Right lung (tissue), 5 donors: ENCODE results near the gene SNRNP200. TPM values are rescaled to one million over a fixed set of nuclear protein-coding genes. Genes with fewer than 3 reads are reported as not detected.

ENCODE experiments used
- DNase-seq, 2 donors: peaks; one replicate each; pipeline ENCODE4 v3.0.0-alpha.2; 2013
- polyA plus RNA-seq, 5 donors: library from polyadenylated mRNA; unstranded; fragments of 120-200 nt; gene quantifications; one replicate each; pipeline versions ENCODE4 v1.2.1 to v1.2.3, GENCODE V29; 2013; ENCODE audit warnings: inconsistent platforms in 1 of 5, low replicate concordance in 1 of 5; ENCODE audit not compliant: insufficient read length in 5 of 5, insufficient read depth in 1 of 5

SNRNP200 gene
- polyA plus RNA-seq, 5 donors: 169 to 208 (median 183) TPM

- no peak for DNase-seq
These were observed 48.7 kb downstream of the SNRNP200 start for GRCh38 chr2:96256611-96257113.

DNA sequence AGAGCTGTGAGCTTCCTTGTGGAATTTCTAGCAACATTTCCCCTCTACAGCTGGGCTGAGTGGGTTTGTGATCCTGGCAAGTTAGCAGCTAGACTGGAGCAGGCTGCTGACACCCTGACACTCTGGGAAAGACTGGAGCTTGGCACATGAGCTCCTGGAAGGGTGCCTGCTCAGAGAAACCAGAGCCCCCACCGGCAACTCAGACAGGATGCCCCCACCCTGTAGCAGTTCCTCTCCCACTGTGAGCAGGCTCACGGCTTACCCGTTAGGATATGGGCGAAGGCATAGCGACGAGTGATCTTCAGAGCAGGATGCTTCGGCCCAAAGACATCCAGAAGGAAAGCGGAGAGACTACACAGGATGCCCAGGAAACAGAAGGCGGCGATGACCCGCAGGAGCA, 50.8 kb downstream of the SNRNP200 start:
- DNase-seq: no peak

DNA sequence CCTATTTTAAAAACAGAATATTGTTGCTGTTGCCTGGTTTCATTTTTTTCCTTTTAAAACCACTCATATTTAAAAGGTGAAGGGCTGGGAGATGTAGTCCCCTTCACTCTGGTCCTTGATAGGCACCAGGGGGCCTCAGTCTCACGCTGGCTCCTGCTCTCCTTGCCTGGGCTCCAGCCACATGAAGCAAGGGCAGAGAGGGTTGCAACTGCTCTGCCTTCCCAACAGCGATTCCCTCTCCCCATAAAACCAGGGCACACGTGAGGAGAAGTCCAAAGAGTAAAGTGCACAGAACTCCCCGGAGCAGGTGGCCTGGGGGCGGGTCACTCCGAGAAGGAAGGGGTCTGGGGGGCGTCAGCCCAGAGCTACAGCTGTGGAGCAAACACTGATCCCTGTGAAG, 52.3 kb downstream of the SNRNP200 start:
- no peak for DNase-seq

DNA sequence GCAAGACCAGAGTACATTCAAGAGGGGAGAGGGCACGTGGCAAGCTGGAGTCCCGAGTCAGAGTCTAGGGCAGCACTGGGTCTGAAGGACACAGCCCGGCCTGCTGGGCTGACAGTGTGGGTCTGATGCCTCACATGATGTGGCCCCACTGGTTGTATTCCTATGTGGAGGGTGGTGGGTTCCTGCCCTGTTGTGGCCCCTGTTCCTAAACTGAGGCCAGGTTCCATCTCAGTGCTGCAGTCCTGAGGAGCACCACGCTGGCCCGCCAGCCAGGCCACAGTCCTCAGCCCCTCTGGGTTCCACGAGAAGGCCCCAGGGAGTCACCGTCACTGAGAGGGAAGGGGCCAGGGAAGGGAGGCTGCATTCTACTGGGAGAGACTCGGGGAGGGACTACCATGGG, 52.8 kb downstream of the SNRNP200 start:
- no peak for DNase-seq

DNA sequence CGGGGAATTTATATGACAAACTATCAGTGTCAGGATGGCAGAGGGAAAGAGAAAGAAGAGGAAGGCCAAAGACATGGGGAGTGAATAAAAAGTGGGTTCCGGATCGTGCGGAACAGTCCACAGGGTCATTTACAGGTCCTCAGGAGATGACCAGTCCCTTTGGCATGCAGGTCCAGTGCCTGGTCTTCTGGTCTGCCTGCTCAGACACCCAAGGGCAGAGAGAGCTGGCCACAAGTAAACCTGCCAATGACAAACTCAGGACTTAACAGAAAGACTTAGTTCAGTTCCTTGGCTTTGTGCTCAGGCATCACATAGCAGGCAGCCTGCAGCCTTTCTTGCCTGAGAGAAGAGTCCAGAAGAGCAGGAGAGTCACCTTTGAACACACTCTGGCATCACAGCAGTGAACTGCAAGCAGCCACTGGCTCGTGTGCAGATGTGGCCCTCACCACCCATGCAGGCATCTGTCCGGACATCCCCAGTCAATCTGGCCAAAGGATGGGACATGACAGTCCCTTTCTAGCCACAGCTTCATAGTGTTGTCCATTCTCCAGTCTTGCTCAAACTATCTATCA, 53.5 kb downstream of the SNRNP200 start:
- peak; percentile 28 to 29 for DNase-seq

DNA sequence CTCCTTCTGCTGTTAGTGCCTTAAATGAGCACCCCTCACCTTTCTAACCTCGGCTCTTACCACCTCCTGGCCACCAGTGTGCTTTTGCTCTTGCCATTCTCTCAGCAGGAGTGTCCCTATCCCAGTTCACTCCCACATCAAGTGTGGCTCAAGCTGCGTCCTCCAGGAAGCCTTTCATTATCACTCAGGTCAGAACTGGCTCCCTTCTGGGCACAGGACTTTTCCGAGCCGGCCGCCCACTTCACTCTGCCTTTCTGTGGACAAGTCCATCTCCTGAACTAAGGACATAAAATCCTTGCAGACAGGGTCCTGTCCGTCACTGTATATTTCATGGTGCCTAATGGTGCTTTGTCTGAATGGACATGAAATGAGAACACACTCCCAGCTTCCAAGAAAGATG, 55.2 kb downstream of the SNRNP200 start:
- no peak for DNase-seq

GRCh38 chr2:96249654-96250053, 55.7 kb downstream of the SNRNP200 start:
- DNase-seq: no peak

DNA sequence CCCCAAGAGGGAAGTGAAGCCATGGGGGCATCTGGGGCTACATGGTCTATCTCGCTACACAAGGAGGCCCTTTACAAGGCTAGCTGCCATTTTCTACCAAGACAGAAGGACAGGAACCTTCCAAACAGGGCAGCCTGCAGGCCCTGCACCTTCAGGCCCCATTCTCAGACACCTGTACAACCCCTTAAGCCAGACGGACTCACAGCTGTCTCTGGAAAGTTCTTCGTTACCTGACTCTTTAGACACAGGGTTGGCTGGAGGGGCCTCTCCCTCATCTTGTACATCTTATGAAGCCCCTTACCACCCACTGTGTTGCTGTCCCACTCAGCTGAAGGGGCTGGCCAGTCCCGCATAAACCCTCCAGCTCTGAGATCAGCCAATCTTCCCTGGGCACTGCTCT, 56.7 kb downstream of the SNRNP200 start:
- DNase-seq: no peak

DNA sequence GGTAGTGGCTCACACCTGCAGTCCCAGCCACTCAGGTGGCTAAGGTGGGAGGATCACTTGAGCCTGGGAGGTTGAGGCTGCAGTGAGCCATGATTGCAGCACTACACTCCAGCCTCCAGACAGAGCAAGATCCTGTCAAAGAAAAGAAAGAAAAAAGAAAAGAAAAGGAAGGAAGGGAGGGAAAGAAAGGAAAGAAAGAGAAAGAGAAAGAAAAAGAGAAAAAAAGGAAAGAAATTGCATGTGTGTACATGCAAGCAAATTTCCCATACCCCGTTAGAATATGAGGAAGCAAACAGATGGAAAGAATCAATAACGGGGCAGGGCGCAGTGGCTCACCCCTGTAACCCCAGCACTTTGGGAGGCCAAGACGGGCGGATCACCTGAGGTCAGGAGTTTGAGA, 57.5 kb downstream of the SNRNP200 start:
- DNase-seq: no peak

DNA sequence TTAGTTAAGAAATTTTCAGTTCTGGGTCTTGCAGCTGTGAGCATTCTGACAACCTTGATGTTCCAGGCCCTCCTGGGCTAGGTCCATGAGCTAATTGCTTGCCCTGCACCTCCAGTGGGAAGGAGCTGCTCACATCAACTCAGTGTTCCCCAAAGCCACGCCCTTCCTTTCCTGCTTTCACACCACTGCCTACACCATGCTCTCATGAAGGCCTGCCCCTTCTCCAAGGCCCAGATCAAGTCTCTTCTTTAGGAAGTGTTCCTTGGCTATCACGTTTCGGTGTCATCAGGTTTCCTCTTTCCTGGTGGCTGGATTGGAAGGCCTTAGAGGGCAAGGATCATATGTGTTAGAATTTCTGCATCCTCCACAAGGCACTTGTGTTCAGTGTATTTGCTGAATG, 58.3 kb downstream of the SNRNP200 start:
- DNase-seq: no peak

- no peak for DNase-seq
These were observed 59.5 kb downstream of the SNRNP200 start for GRCh38 chr2:96245609-96246390.

DNA sequence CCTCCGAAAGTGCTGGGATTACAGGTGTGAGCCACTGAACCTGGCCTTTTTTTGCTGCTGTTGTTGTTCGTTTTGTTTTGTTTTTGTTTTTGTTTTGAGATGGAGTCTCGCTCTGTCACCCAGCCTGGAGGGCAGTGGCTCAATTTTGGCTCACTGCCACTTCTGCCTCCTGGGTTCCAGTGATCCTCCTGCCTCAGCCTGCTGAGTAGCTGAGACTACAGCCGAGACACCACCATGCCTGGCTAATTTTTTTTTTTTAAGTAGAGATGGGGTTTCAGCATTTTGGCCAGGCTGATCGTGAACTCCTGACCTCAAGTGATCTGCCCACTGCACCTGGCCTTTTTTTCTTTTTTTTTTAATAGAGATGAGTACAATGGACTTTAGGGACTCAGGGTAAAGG, 61.5 kb downstream of the SNRNP200 start:
- no peak for DNase-seq

GRCh38 chr2:96241900-96242611, 63.3 kb downstream of the SNRNP200 start:
- no peak for DNase-seq

DNA sequence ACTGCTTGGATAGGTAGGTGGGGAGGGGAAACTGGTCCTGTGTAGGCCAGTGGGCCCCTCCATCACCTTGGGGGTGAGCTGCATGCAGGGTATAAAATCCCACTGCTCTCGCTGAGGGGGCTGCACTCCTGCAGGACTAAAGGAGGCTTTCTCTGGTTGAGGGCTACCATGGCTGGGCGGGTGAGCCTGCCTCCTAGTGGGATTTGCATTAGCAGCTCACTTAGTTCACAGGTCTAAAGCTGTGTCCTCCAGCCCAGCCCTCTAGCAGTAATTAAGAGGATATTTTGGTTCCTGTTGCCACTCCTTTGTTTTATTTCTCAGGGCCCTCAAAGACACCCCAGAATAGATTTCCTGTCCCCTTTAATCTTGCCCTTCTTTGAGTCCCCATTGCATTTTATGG, 64.1 kb downstream of the SNRNP200 start:
- no peak for DNase-seq

- no peak for DNase-seq
These were observed 64.9 kb downstream of the SNRNP200 start for GRCh38 chr2:96240341-96241038.

GRCh38 chr2:96239745-96240264, 65.5 kb downstream of the SNRNP200 start:
- no peak for DNase-seq

GRCh38 chr2:96239091-96239490, 66.3 kb downstream of the SNRNP200 start:
- DNase-seq: no peak

DNA sequence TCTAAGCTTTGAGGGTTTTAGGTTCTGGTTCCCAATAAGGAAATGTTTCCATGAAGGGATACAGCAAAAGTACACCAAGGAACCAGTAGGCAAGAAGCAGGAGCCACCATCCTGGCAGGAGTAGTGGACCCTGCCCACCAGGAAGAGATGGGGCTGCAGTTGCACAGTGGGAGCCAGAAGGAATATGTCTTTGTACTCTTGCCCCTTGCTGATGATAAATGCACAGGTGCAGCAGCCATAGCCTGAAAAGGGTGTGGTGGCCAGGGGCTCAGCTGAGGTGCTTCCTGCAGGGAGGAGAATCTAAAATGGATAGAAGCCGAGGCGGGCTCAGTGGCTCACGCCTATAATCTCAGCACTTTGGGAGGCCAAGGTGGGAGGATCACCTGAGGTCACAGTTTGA, 67.1 kb downstream of the SNRNP200 start:
- no peak for DNase-seq

DNA sequence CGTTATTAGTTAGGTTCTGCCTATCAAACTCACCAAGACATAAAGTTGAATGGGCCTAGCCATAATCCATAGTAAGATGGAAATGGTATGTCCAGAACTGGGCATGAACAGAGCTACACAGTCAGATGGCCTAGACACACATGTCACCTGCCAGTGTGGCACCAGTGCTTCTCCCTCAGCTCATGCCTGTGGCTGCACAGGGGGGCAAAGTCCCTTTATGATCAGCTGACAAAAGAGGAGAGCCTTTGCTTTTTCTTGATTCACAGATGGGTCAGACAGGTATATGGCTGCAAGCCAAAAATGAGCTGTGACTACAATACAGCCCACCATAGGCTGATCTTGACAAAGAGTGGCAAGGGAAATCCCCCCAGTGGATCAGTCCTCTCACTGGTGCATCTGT, 68.5 kb downstream of the SNRNP200 start:
- no peak for DNase-seq

- no peak for DNase-seq
These were observed 71.4 kb downstream of the SNRNP200 start for GRCh38 chr2:96233880-96234316.

DNA sequence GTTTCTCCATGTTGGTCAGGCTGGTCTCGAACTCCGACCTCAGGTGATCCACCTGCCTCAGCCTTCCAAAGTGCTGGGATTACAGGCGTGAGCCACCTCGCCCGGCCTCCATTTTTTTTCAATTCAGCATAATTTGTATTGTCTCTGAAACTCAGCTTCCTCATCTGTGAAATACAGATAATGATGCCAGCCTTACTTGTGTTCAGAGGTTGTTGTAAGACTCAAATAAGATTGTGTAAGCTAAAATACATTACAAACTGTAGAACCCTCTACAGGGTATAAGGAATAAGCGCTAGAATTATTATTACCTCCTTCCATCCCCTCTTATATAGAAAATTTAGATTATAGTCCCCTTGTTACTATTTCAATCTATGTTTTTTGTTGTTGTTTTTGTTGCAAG, 71.9 kb downstream of the SNRNP200 start:
- no peak for DNase-seq

- no peak for DNase-seq
These were observed 74.0 kb downstream of the SNRNP200 start for GRCh38 chr2:96231316-96231715.
